ENCODE results near the gene FBN2.

DNA sequence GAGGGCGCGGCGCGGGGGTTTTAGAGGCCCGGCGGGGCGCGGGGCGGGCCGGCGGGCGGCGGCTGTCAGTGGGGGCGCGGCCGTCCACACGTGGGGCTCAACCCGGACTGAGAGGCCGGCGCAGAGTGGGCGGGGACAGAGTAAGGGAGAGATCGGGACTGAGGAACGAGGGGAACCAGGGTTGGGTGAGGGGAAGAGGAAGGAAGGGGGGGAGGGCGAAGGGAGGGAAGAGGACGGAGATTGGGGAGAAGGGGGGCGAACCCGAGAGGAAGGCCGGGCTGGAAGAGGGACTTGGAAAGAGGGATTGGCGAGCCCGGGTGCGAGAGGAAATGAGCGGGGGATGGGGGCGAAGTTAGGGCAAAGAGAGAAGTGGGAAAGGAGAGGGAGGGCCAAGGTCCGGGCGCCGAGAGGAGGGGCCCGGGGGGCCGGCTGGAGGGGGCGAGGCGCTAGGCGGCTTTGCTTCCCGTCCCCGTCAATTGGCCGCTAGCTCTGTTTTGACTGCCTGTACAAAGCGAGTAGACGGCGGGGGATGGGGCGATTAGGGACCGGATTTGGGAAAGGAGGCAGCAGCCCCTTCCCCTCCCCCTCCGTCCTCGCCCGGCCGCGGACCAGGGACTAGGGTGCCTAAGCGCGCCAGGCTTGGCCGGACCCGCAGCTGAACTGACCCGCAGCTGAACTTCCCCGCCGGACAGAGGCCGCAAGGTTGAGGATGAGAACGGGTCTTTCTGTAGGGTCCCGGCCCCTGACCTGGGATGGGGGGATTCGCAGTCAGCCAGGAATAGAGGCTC, 399 bp upstream of the FBN2 start:
- TF ChIP-seq TAF1 (IDR thresholded peaks at IDR 0.05; ENCODE audit: low read depth) (no peak; the same call in 1 of the 2 replicates), CREB1 (IDR thresholded peaks at IDR 0.05; ENCODE audit: low read depth) (no peak), EP300 (IDR thresholded peaks at IDR 0.05; ENCODE audit: borderline replicate concordance) (no peak), NFIC (IDR thresholded peaks at IDR 0.05) (no peak), EGR1 (IDR thresholded peaks at IDR 0.05) (no peak), USF1 (IDR thresholded peaks at IDR 0.05) (peak; percentile 37; the same call in 1 of the 2 replicates), TEAD4 (IDR thresholded peaks at IDR 0.05) (no peak)
- TF ChIP-seq, protein P1, sequence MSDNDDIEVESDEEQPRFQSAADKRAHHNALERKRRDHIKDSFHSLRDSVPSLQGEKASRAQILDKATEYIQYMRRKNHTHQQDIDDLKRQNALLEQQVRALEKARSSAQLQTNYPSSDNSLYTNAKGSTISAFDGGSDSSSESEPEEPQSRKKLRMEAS (IDR thresholded peaks at IDR 0.05), result no peak; the same call in 1 of the 2 replicates
